Left renal cortex interstitium (tissue), 4 donors: ENCODE measurements around the gene ACBD5. TPM values are rescaled to one million over a fixed set of nuclear protein-coding genes. Genes with fewer than 3 reads are reported as not detected.
"Not testable (repeated sequence)": the region's sequence is repeated elsewhere in the genome, so short reads cannot be mapped to it uniquely, and the experiment has no call there.

Experiments used
- DNase-seq, 4 donors: peaks; one replicate each; pipeline ENCODE4 v3.0.0-alpha.2; 2013; ENCODE audit warnings: low read depth in 4 of 4, low spot score in 2 of 4, missing footprints in 1 of 4
- polyA plus RNA-seq, 4 donors: library from polyadenylated mRNA; unstranded; fragments of 120-200 nt; gene quantifications; one replicate each; pipeline ENCODE4 v1.2.1, GENCODE V29; 2013; ENCODE audit not compliant: insufficient read length in 4 of 4

The ACBD5 gene, protein sequence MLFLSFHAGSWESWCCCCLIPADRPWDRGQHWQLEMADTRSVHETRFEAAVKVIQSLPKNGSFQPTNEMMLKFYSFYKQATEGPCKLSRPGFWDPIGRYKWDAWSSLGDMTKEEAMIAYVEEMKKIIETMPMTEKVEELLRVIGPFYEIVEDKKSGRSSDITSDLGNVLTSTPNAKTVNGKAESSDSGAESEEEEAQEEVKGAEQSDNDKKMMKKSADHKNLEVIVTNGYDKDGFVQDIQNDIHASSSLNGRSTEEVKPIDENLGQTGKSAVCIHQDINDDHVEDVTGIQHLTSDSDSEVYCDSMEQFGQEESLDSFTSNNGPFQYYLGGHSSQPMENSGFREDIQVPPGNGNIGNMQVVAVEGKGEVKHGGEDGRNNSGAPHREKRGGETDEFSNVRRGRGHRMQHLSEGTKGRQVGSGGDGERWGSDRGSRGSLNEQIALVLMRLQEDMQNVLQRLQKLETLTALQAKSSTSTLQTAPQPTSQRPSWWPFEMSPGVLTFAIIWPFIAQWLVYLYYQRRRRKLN
- 10 to 100 TPM; 33.7 to 38.7 (median 36.4) TPM for polyA plus RNA-seq

DNA sequence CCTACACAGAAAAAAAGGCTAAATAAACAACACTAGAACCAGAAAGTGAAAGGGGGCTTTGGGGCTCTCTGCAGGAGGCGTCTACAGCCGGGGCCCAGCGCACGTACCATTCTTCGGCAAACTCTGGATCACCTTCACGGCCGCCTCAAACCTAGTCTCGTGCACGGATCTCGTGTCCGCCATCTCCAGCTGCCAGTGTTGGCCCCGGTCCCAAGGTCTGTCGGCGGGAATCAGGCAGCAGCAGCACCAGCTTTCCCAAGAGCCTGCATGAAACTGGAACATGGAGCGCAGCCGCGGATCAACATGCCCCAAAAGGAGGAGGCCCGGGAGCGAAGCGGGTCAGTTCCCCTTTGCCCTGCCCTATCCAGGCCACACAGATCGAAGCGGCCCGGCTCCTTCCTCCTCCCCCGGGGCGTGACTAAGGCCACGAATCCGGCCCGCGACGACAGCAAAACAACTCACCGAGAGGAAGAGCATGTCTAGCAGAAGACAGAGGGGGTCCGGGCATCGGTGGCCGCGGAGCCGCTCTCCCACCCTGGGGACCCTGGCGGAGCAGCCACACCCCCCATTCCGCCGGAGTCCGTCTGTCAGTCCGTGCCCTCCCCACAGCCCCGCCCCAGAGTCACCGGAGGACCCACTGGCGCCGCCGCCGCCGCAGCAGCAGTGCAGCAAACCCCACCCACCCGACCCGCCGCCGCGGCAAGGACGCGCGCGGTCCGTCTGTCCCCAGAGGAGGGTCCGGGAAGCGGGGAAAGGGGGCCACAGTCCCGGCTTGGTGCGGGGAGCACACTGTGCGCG, at the start of gene ACBD5:
Gene ACBD5 (minus strand): TSS at position 586 of the 798 bp plus-strand sequence. CDS start 109 bp downstream, at position 477.
- DNase-seq, result peak in 2 of 4 donors; percentile 48 to 70

DNA sequence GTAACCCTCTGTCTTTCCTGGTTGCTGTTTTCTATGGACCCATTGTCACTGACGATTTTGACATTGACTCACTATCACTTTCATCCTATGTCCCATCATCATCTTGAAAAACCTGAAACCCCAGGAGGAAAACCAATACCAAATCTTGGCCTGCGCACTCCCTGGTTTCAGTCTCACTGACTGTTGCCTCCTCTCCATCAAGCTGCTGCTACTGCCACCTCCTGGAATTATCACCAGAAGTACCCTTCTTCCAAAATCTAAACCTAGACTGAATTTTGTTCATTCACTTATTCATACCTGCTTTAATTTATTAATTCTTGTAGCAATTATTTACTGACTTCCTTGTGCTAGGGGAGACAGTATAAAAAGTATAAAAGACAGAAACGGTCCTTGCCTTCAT, 44.5 kb upstream of the ACBD5 start:
- no peak for DNase-seq

DNA sequence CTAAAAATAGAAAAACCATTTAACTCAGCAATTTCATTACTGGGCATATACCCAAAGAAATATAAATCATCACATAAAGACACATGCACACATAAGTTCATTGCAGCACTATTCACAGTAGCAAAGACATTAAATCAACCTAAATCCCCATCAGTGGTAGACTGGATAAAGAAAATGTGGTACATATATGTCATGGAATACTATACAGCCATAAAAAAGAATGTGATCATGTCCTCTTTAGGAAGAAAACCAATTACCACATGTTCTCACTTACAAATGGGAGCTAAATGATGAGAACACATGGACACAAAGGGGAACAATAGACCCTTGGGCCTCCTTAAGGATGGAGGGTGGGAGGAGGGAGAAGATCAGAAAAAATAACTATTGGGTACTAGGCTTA, 36.0 kb upstream of the ACBD5 start:
- no peak for DNase-seq

DNA sequence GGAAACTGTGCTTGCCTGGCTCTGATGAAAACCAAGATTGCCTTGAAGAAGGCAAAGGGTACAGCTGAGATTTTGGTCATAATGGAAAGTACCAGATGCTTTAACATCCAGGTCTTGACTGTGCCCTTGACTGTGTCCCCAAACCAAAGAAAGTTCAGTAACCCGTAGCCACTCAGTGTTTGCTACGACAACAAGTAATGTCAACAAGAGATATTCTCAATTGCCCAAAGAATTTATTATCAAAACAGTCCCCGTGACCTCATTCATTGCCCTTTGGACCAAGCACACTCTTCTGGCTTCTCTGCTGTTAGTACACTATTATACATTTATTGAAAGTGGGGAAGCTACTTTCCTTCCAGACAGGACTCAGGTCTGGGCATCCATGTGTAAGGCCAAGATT, 25.4 kb upstream of the ACBD5 start:
- DNase-seq, result not testable (repeated sequence)

DNA sequence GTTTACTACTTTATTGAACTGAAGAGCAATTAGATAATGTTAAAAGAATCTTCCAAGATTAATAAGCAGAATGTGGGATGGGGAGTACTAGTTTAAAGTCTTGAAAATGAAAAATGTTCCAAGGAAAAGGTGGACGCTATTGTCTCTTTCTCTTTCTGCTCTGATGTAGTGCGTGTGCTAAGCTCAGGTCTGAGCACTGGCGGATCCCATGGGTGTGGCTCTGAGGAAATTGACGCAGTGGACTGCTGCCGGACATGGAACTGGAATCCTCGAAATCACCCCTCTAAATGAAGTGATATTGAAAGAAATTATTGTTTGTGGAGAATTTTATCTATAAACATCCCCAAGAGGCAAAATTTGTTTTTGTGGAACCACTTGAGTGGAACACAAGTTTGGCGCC, 22.2 kb upstream of the ACBD5 start:
- DNase-seq, result not testable (repeated sequence)

DNA sequence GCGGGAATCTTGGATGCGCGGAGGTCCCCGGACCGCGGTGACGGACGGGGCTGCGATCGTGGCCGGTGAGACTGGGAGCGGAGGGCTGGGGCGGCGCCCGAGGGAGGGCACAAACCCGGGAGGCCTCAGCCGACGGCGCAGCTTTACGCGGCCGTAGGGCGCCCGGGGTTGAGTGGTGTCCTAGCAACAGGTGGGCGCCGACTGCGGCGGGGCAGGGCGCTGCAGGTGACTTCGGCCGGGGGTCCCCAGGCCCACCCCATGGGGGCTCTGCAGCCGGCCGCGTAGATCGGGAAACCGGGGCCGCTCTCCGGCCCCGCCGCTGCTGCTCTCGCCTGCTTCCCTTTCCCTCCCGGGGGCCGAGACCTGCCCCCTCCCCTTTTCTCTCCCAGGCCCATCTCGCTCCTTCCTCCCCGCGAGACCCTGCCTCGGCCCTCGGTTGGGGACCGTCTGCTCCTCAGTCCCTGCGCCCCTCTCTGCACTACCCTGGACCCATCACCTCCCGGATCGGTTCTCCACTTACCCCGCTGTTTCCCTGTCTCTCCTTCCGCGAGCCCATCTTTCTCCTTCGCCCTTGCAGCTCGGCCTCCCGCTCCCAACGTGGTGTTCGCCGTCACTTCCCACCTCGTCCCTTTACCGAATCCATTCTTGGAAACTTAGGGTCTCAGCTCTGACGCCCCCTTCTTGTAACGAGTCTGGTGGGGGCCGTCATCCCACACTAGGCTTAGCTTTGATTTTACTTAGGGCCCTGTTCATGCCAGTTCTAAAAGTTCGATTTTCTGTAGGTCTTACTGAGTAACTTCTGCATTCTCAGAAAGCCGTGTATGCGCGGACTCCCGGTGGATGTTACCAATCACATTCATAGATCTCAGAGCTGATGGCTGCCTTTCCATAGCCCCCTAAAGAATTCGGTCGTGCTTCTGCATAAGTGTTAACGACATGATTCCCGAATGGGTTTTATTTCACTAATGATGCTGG, 18.5 kb upstream of the ACBD5 start:
- DNase-seq, result peak in 1 of 4 donors; percentile 9

DNA sequence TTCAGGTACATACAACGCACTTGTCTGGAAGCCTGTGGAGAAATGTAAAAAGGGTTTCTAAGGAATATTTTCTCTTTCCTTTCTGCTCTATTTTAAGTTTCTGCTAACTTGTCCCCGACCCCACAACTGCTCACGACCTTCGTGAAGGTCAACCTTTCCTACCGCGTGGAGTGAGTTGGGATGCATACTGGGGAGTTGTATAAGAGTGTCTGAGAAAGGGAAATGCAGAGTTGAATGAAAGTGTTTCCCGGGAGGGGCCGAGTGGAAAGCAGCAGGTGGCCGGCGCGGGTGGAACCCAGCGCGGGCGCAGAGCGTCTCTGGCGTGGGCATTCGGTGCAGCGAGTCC, 17.9 kb upstream of the ACBD5 start:
- no peak for DNase-seq

DNA sequence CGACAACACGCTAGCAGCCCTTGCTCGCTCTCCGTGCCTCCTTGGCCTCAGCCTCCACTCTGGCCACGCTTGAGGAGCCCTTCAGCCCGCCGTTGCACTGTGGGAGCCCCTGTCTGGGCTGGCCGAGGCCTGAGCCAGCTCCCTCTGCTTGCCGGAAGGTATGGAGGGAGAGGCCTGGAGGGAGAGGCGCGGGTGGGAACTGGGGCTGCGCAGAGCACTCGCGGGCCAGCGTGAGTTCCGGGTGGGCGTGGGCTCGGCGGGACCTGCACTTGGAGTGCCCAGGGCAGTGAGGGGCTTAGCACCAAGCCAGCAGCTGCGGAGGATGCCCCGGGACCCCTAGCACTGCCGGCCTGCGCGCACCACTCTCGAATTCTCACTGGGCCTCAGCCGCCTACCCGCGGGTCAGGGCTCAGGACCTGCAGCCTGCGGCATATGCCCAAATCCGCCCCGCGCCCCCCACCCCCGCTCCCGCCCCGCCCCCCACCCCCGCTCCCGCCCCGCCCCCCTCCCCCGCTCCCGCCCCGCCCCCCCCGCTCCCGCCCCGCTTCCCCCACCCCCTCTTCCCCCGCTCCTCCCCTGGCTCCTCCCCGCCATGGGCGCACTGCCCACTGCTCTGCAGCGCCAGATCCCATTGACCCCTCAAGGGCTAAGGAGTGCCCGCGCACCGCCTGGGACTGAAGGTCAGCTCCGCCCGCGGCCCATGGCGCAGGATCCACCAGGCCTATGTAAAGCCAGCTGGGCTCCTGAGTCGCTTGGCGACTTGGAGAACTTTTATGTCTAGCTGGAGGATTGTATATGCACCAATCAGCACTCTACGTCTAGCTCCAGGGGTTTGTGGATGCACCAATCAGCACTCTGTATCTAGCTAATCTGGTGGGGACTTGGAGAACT, 15.9 kb upstream of the ACBD5 start:
- DNase-seq, result no peak

DNA sequence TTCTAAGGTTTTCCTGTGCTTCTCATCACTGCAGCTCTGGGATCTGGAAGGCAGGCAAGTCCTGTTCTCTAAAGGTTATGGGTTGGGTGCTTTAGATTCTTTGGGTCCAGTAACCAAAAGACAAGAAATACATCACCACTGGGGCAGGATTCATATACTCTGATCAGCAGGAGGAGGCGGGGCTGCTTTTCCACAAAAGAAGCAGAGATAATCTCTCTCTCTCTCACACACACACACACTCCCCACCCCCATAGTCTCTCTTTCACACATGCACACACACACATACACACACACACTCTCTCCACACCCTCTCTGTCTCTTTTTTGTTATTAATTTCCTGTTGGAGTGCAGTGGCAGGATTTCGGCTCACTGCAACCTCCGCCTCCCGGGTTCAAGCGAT, 13.0 kb upstream of the ACBD5 start:
- no peak for DNase-seq

DNA sequence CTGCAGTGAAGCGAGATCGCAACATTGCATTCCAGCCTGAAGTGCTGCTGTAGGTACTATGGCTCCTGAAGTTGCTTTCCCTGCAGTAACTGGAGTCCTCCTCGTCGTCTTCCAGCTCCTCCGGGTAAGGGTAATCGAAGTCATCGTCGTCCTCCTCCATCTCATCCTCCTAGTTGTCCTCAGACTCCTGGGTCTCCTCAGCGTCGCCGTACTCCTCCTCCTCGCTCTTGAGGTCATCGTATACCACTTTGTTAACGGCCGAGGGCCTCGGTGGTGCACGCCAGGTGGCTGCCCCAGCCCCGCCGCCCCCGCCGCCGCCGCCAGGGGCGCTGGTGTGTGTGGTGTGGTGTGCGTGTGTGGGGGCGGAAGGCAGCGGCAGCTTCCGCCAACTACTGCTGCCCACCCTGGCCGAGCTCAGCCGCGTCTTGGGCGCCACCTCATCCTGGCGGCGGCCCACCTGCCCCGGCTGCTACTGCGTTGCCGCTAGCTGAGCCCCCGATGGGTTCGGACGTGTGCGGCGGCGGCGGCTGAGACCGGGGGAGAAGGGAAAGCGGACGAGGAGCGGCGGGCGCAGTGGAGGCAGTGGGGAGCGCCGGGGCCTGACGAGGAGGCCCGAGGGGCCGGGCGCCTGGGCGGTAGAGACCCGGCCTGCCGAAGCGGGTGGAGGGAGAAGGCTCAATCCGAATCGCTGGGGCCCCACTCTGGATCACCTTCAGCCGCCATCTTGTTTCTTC, 11.8 kb upstream of the ACBD5 start:
- DNase-seq, result peak in 2 of 4 donors; percentile 31 to 46

DNA sequence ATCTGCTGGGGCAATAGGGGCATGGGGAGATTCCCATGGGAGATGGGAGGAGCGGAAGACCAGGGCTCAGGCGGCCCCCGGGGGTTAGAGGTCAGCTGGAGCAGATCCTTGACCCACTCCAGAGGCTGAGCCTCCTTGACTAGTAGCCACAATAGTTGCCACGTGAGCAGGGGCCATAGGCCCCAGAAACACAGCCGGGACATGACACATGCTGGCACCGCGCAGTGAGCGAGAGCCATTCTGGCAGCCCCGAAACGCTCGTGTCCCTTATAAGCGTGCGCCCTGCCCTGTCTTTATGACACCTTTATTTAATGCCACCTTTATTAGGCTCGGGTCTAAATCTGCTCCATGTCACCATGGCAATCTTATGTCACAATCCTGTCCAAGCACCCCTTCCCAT, 11.0 kb upstream of the ACBD5 start:
- DNase-seq, result no peak

DNA sequence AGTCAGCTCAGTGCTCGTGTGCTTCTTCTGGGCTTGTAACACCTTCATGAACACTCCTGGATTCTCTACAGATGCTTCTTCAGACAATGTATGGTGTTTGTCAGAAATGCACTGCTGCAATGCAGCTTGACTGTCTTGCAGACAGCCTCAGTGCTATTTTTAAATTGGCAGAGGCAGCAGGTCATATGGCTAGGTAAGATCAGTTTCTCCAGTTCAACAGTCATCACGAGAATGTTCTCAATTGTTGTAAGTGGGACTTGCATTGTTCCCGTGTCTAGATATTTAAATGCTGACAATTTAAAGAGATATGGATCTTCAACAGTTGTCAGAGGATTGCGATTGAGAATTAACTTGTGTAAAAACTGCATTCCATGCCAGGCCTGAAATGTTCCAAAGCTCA, 7.6 kb upstream of the ACBD5 start:
- no peak for DNase-seq

DNA sequence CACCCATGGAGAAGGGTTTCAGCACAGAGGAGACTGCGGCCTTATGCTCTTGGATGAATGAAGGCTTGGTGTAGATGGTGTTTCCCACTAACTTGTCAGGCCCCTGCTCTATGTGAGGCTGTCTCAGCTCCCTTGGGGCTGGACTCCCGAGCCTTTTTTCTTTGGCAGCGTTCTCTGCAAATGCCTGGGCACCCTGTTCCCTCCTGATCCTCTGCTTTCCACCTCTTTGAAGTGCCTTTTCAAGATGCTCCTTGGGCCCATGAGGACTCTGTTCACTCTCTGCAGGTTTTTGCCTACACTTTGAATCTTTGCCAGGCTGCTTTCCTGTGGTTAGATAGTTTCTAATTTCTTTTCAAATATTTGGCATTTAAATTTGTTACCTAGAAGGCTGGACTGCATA, 6.8 kb upstream of the ACBD5 start:
- no peak for DNase-seq

DNA sequence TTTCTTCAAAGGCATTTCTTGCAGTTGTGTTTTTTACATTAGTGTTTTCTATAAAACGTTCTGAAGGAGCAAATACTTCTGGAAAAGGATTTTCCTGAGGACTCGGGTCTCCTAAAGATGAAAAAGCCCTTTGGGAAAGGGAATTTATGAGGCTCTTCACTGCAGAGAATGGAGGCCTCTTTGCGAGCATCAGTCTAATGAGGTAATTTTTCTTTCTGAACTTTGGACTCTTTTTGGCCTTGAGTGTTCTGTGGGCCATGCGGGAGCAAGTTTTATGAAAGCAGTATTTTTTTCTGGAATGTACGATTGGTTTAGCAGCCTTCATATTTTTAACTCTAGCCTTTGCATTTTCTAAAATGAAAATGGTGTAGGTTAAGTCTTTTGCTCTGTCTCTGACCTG, 6.4 kb upstream of the ACBD5 start:
- DNase-seq, result no peak

DNA sequence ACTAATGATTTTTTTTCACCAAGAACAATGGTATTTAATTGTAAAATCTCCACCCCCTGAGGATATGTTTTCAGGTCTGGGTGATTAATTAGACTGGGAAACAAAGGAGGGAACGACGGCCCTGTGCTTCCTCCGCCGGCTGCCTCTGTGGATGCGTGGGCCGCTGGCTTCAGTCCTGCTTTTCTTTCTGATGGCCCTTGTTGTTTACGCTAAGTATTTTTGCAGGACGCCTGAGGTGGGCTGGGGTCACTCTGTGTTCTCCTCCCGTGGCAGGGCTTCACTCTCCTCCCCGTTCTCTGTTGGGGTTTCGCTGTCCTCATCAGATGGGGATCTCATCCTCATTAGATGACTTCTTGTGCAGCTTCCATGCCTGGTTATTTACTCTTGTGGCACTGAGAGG, 5.2 kb upstream of the ACBD5 start:
- DNase-seq, result no peak

DNA sequence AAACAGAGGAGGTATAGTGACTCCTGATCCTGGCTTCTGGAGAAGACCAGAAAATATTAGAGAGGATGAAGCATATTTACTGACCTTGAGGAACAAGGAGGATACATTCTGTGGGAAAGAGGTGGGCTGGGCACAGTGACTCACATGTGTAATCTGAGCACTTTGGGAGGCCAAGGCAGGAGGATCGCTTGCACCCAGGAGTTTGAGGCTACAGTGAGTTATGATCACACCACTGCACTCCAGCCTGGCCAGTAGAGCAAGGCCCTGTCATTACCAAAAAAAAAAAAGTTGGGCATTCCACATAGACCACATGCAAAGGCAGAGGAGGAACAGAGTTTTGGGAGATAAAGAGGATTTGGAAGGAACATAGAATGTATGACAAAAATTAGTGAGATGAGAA, 4.4 kb upstream of the ACBD5 start:
- no peak for DNase-seq

DNA sequence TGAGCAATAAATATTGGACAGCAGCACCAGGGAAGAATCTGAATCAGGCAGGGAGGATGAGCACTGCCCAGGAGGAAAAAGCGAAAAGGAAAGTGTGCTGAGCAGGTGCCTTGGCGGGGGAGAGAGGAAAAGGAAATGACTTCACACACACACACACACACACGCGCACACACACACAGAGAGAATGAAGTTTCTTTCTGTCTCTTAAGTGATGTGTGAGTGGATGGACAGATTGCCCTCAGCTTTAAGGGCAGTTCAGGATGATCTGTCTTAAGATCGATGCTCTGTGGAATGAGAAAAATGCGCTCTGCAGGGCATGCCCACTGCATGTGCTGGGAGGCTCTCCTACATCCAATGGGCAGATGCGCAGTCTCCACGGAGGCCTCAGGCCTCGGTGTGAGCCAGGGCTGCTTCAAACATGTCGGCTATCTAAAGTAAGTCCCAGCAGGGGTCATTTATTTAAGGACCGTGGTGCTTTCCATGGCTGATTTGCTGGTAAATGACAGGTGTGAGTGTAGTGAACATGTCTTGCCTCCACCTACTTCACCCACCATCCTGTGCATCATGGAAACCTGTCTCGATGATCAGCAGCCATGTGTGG, 2.5 kb upstream of the ACBD5 start:
- peak in 2 of 4 donors; percentile 51 to 60 for DNase-seq

DNA sequence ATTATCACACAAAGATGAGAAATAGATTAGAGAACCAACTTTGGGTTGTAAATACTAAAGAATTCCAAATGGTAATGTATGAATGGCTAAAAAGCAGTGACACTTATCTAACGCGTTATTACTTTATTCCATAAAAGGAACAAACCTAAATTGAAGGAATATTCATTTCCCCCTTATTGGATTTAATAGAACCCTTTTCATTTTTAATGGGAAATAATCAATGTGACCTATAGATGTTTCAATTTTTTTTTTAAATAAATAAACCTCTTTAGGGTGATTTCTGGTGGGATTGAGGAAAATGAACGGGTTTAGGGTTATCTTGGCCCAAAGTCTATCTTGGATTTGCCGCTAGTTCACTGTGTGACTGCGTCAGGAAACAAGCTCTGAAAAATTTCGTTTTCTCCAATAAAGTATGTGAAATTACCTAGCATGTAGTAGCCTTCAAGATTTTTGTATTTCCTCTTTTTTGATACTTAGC, 1.9 kb upstream of the ACBD5 start:
- DNase-seq, result no peak
